ENCODE measurements around the gene PRKAG2. TPM values are rescaled to one million over a fixed set of nuclear protein-coding genes. Genes with fewer than 3 reads are reported as not detected.

The PRKAG2 gene
- total RNA-seq, 1 experiment from 2014 or later, result 23.9 TPM

- TF ChIP-seq, protein P1, sequence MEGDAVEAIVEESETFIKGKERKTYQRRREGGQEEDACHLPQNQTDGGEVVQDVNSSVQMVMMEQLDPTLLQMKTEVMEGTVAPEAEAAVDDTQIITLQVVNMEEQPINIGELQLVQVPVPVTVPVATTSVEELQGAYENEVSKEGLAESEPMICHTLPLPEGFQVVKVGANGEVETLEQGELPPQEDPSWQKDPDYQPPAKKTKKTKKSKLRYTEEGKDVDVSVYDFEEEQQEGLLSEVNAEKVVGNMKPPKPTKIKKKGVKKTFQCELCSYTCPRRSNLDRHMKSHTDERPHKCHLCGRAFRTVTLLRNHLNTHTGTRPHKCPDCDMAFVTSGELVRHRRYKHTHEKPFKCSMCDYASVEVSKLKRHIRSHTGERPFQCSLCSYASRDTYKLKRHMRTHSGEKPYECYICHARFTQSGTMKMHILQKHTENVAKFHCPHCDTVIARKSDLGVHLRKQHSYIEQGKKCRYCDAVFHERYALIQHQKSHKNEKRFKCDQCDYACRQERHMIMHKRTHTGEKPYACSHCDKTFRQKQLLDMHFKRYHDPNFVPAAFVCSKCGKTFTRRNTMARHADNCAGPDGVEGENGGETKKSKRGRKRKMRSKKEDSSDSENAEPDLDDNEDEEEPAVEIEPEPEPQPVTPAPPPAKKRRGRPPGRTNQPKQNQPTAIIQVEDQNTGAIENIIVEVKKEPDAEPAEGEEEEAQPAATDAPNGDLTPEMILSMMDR (conservative IDR thresholded peaks at IDR 0.05; ENCODE audit: low read depth, low read length), result no peak
- TF ChIP-seq EZH2phosphoT487 (IDR thresholded peaks at IDR 0.05; ENCODE audit: borderline replicate concordance, low read length), result no peak
- TF ChIP-seq EZH2 (IDR thresholded peaks at IDR 0.05; ENCODE audit: low read length, unreplicated experiment), result no peak
- Histone ChIP-seq H4K20me1 (ENCODE audit: low read length) (no peaks in the 10 kb centered on the region), H3K9me3 (ENCODE audit: low read length) (no peaks in the 10 kb centered on the region), H3K9me2 (replicated peaks; ENCODE audit: low read length) (no peaks in the 10 kb centered on the region), H3K4me2 (ENCODE audit: low read length) (no peak overlapping the region), H3K27me3 (ENCODE audit: low read length) (no peaks in the 10 kb centered on the region), H2AFZ (ENCODE audit: low read length) (no peak overlapping the region), H3K4me3 (ENCODE audit: low read length) (no peak overlapping the region), H3K9ac (ENCODE audit: low read length) (no peak overlapping the region), H3F3A (ENCODE audit: low read length, unreplicated experiment) (no peaks in the 10 kb centered on the region), H3K36me3 (ENCODE audit: low read depth, low read length) (peaks cover 6% of the 10 kb centered on the region; the same call in 1 of the 2 replicates), H3K4me1 (ENCODE audit: insufficient read depth, low read length) (peaks cover 22% of the 10 kb centered on the region), H3K79me2 (ENCODE audit: low read length) (peaks cover 22% of the 10 kb centered on the region), H3K27ac (ENCODE audit: low read length) (no peak overlapping the region)
- DNase-seq (no peak), ATAC-seq (no peak)
- BruUV-seq (replicated peaks), result no TSS peak
- CTCF ChIA-PET, result no interaction called here
- intact Hi-C loops (cut with micrococcal nuclease), result no loop called here
- POLR2A ChIA-PET (ENCODE audit: unreplicated experiment), result no interaction called here
These were observed 285.8 kb downstream of the PRKAG2 start for GRCh38 chr7:151590850-151591771.

- Histone ChIP-seq H3K79me2 (ENCODE audit: low read length) (peaks cover 14% of the 10 kb centered on the region), H2AFZ (ENCODE audit: low read length) (no peak overlapping the region), H3K4me3 (ENCODE audit: low read length) (no peak overlapping the region), H3K4me1 (ENCODE audit: insufficient read depth, low read length) (peaks cover 22% of the 10 kb centered on the region), H3K27ac (ENCODE audit: low read length) (no peak overlapping the region), H3K27me3 (ENCODE audit: low read length) (no peaks in the 10 kb centered on the region), H3K9me3 (ENCODE audit: low read length) (no peaks in the 10 kb centered on the region), H3F3A (ENCODE audit: low read length, unreplicated experiment) (no peaks in the 10 kb centered on the region), H4K20me1 (ENCODE audit: low read length) (no peaks in the 10 kb centered on the region), H3K36me3 (ENCODE audit: low read depth, low read length) (peaks cover 6% of the 10 kb centered on the region; the same call in 1 of the 2 replicates), H3K9ac (ENCODE audit: low read length) (no peak overlapping the region), H3K9me2 (replicated peaks; ENCODE audit: low read length) (no peaks in the 10 kb centered on the region), H3K4me2 (ENCODE audit: low read length) (no peak overlapping the region)
- intact Hi-C loops (cut with micrococcal nuclease), result no loop called here
- POLR2A ChIA-PET (ENCODE audit: unreplicated experiment), result no interaction called here
- TF ChIP-seq EZH2 (IDR thresholded peaks at IDR 0.05; ENCODE audit: low read length, unreplicated experiment) (no peak), EZH2phosphoT487 (IDR thresholded peaks at IDR 0.05; ENCODE audit: borderline replicate concordance, low read length) (no peak)
- TF ChIP-seq, protein P1 (conservative IDR thresholded peaks at IDR 0.05; ENCODE audit: low read depth, low read length), result no peak
- DNase-seq (no peak), ATAC-seq (no peak)
- CTCF ChIA-PET, result no interaction called here
- no TSS peak for BruUV-seq (replicated peaks)
These were observed 286.7 kb downstream of the PRKAG2 start for GRCh38 chr7:151590071-151590849.

Data from PC-3 (cell line).